NCI-H187 (cell line): ENCODE measurements around the gene SLC25A12.
"Not testable (repeated sequence)": the region's sequence is repeated elsewhere in the genome, so short reads cannot be mapped to it uniquely, and the experiment has no call there.

Experiments
- DNase-seq, 2 experiments: peaks; one replicate each; lab custom pipeline; 2025; lab: John Stamatoyannopoulos, UW

Gene SLC25A12, protein sequence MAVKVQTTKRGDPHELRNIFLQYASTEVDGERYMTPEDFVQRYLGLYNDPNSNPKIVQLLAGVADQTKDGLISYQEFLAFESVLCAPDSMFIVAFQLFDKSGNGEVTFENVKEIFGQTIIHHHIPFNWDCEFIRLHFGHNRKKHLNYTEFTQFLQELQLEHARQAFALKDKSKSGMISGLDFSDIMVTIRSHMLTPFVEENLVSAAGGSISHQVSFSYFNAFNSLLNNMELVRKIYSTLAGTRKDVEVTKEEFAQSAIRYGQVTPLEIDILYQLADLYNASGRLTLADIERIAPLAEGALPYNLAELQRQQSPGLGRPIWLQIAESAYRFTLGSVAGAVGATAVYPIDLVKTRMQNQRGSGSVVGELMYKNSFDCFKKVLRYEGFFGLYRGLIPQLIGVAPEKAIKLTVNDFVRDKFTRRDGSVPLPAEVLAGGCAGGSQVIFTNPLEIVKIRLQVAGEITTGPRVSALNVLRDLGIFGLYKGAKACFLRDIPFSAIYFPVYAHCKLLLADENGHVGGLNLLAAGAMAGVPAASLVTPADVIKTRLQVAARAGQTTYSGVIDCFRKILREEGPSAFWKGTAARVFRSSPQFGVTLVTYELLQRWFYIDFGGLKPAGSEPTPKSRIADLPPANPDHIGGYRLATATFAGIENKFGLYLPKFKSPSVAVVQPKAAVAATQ

DNA sequence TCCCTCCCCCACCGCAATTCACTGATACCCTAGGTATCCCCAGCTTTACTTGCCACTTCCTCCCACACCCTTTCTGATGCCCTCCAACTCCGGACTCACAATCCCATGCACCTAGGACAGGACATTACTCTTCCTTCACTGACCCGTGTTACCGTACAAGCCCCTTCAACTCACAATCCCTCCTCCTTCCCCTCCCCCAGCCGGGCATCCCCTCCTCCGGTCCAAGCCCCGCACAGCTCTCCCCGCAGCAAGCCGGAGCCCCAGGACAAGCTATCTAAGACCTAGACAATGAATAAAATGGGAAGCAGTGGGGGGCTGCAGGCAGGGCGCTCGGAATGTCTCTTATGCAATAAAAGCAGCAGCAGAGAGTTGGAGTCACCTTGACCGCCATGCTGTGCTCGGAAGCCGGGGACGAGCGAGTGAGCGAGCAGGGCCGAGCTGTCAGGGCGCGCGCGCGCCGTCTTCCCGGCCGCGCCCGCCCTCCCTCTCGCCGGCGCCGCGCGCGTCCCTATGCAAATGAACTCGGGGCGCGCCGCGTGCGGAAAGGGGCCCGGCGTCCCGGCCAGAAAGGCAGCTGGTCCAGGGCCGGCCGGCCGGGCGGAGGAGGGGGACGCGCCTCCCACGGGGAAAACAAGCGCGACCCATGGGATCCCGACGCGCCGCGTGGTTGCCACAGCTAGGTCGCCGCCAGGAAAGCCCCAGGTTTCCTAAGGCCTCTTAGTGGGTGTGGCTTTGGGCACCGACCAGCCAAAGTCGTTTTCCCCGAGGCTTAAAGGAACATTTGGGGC is at the start of gene SLC25A12:
TSS of gene SLC25A12 (minus strand) at position 421 of the 788 bp plus-strand sequence. CDS start at position 391, 30 bp downstream.
- DNase-seq = peak; percentile 36 to 42

DNA sequence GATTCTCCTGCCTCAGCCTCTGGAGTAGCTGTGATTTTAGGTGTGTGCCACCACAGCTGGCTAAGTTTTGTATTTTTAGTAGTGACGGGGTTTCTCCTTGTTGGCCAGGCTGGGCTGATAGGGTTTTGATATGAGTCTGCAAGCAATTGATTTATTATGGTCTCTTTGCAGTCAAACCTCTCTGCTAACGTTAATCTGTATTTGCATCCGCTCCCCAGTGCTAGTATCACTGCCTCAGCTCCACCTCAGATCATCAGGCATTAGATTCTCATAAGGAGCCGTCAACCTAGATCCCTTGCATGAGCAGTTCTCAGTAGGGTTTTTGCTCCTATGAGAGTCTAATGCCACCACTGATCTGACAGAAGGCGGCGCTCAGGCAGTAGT is 47.3 kb upstream of the SLC25A12 start:
- DNase-seq = no peak

DNA sequence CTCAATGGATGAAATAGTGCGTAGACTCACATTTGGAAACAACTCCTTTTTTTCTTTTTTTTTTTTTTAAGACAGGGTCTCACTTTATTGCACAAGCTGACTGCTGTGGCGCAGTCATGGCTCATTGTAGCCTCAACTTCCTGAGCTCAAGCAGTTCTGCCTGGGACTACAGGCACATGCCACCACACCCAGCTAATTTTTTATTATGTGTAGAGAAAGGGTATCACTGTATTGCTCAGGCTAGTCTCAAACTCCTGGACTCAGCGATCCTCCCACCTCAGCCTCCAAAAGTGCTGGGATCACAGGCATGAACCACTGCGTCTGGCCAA is 45.7 kb upstream of the SLC25A12 start:
- no peak for DNase-seq

DNA sequence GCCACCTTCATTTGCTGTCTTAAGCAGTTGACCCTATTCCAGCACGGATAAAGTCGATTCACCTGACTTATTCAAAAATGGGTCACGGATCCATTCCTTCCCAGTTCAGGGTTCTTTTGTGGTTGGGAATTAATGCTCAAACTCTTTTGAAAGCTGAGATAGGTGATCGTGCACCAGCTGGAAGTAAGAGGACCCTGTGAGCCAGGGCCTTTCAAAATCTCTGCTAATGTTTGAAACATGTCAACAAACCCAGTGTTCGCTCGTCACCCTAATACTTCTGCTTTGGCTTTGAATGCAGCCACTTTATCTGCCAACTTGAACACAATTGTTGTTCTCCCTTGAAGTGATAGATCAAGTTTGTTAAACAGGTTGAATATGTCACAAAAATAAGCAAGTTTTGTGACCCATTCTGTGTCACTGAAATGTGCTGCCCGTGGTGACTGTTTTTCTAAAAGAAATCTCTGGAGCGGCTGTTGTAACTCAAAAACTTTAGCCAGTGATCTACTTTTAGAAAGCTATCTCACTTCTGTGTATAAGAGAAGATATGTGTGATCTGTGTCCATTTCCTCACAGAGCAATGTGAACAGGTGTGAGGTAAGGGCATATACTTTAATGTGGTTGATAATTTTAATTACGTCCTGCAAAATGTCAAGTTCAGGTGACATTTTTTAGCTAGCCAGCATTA is 45.2 kb upstream of the SLC25A12 start:
- no peak for DNase-seq

DNA sequence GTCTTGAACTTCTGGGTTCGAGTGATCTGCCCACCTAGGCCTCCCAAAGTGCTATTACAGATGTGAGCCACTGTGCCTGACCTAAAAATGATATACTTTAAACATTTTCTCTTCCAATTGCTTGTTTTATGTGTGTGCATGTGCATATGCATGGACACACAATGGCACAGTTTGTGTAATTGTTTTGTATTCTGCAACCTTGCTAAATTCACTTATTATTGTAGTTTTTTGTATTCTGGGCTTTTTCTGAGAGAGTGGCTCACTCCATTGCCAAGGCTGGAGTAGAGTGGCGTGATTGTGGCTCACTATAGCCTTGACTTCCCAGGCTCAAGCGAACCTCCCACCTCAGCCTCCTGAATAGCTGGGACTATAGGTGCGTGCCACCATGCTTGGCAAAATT is 36.3 kb upstream of the SLC25A12 start:
- no peak for DNase-seq

DNA sequence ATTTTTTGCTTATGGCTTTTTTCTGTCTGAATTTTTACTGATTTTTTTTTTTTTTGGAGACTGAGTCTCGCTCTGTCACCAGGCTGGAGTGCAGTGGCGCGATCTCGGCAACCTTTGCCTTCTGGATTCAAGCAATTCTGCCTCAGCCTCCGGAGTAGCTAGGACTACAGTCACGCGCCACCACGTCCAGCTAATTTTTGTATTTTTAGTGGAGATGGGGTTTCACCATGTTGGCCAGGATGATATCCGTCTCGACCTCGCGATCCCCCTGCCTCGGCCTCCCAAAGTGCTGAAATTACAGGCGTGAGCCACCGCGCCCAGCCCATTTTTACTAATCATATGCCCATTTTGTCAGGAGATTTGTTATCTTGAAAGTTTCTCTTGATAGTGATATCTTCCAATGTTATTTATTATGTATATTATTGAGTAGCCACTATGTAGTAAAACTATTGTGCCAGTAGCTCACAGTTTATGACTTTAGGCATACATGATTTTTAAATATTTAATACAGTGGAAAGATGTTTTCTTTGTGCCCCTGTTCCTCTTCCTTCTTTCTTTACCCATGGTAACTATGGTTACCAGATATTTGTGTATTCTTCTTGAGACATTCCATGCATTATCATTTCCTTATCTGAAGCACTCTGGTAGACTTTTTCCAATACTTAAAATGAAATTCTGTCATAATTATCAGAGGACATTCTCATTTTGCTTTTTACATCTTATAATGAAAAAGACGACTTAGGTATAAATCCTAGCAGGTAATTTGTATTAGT is 30.3 kb upstream of the SLC25A12 start:
- DNase-seq = no peak

DNA sequence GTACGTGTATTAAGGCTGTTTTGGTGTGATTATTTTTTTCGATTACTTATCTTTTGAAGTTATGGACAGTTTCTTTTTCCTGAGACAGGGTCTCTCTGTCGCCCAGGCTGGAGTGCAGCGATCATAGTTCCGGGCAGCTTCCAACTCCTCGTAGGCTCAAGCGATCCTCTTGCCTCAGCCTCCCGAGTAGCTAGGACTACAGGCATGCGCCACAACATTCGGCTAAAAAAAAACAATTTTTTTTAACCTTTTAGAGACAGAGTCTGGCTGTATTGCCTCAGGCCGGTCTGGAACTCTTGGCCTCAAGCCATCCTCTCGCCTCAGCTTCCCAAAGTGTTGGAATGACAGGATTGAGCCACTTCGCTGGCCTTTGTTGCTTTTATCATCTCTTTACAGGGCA is 29.2 kb upstream of the SLC25A12 start:
- DNase-seq = no peak

DNA sequence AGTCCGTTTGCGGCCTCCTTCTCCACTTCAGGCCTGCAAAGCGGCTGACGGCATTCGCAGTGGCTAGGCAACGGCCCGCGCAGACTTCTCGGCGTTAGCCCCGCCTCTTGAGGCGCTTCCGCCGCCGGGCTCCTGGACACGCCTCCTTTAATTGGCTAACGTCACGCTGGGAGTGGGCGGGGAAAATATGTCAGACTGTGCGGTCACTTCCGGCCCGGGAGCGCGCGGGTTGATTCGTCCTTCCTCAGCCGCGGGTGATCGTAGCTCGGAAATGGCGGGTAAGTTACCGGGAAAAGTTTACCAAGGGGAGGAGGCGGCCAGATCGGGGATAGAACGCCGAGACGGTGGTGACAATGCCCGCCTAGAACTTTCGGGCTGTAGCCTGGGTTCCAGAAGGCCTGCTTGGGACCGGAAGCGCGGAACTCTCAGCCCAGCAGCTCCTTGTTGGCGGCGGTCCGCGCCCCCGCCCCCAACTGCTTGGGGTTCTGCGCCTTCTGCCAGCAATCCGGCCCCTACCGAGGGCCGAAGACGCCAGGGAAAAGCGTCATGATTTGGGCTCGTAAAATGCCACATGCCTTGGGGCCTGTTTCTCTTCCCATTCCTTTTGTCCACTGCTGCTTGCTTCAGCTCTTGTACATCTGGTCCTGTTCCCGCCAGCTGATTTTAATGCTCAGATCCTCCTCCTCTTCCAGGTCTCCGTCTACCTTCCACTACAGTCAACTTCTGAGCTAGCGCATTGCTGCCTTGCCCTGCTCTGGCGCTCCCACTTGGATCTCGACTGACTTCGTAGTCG is 28.4 kb upstream of the SLC25A12 start, which contains the start of gene HAT1:
TSS of gene HAT1 (plus strand) at position 232 of the 793 bp plus-strand sequence. CDS start at position 272, 40 bp downstream.
- peak; percentile 72 to 93 for DNase-seq

DNA sequence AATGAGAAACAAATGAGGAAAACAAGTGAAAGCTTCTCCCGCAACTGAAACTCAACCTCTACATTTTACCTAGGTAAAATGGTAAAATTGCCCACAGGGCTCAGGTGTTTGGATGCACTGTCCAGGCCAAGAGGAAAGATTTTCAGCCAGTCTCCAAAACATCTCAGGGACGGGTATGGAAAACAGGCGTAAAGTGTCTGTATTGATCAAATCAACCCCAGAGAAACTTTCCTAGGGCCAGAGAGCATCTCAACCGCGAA is 27.9 kb upstream of the SLC25A12 start:
- DNase-seq = no peak

DNA sequence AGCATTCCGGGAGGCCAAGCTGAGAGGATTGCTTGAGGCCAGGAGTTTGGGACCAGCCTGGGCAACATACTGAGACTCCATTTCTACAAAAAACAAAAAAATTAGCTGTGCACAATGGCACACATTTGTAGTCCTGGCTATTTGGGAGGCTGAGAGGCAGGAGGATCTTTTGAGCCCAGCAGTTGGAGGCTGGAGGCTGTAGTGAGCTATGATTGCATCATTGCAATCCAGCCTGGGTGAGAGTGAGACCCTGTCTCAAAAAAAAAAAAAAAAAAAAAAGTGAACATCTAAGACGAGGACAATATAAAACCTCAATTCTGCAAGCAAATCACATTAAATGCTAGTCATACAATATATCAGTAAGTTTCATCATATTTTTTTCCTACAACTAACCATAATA is 25.4 kb upstream of the SLC25A12 start:
- DNase-seq = no peak

DNA sequence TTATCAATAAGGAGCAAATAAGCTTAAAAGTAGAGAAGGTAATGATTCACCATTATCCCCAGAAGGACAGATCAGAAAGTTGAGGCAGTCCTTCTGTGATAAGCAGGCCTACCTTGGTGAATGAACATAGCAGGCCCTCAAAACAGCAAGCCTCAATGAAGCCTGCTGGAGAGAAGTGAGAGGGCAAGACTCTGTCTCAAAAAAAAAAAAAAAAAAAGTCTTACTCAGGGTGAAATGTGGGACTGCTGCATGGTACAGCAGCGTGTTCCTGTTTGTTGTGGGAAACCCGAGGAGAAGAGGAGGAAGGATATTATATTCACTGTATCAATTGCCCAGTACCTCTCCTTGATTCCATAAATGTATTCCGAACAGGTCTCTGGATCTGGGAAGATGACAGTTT is 19.5 kb upstream of the SLC25A12 start:
- no peak for DNase-seq

DNA sequence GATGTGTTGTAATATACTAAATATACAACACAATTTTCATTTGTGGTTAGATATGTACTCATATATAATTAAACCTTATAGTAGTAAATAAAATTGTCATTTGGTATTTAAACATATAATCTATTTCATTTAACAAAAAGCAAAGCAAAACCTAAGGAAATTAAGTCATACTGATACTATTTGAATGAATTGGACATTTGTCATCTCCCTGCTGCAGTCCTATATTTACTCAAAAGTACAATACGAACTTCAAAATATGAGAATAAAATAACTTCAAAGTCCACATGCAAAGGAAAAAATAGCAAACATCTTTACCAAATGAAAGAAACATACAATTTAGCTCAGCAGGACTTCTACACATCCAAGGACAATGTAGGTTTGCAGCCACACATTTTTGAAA is 16.4 kb upstream of the SLC25A12 start:
- no peak for DNase-seq

DNA sequence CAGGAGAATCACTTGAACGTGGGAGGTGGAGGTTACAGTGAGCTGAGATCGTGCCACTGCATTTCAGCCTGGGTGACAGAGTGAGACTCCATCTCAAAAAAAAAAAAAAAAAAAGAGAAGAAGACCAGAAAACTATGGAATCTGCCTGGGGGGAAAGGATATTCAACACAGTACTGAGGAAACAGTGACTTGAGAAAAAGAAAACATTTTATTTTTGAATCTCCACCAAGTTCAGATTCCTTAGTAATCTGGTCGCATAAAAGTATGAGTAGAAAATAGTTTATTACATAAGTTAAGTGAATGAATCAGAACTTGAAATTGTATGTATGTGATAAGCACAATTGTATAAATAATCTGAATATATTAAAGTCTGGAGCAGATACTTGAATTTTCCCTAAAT is 15.2 kb upstream of the SLC25A12 start:
- no peak for DNase-seq

DNA sequence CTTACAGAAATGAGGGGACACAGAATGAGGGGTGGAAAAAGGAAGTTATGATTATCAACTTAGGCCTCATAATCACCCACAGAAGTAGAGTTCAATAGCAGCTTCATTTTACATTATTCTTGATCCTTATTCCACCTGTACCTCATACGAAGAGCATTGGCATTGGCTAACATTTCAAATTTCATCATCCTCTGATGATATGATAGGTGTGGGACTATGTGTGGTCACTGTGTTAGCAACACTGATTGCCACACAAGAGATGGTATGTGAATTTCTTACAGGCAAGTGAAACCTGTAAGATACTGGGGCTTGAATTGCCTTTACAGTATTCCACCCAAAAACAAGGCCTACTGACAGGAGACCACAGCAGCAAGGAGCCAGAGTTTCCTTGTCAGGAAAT is 14.2 kb upstream of the SLC25A12 start:
- no peak for DNase-seq

DNA sequence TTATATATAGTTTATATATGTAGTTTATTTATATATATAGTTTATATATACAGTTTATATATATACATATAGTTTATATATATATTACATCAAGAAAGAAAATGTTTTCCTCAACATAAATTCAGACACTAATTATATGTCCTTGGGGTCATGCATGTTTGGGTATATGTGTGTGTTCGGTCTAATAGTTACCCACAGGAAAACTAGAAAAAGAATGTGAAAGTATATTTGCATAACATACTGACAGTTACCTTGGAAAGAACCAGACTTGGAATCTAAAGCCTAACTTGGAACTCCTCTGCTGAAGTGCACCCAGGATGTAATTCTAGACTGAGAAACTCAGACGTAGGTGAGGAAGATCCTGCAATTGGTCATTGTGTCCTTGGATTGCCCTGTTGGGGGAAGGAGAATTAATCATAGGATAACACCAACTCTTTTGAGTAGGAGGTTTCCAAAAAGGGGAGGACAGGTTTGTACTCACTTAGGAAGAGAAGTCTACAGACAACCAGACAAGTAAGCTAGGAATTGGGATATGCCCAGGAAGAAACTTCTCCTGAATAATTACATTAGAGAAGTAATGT is 8.9 kb upstream of the SLC25A12 start:
- DNase-seq = no peak

DNA sequence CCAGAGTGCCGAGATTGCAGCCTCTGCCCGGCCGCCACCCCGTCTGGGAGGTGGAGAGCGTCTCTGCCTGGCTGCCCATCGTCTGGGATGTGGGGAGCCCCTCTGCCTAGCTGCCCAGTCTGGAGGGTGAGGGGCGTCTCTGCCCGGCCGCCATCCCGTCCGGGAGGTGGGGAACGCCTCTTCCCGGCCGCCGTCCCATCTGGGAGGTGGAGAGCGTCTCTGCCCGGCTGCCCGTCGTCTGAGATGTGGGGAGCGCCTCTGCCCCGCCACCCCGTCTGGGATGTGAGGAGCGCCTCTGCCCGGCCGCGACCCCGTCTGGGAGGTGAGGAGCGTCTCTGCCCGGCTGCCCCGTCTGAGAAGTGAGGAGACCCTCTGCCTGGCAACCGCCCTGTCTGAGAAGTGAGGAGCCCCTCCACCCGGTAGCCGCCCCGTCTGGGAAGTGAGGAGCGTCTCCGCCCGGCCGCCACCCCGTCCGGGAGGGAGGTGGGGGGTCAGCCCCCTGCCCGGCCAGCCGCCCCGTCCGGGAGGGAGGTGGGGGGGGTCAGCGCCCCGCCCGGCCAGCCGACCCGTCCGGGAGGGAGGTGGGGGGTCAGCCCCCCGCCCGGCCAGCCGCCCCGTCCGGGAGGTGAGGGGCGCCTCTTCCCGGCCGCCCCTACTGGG is 5.7 kb upstream of the SLC25A12 start:
- not testable (repeated sequence) for DNase-seq

DNA sequence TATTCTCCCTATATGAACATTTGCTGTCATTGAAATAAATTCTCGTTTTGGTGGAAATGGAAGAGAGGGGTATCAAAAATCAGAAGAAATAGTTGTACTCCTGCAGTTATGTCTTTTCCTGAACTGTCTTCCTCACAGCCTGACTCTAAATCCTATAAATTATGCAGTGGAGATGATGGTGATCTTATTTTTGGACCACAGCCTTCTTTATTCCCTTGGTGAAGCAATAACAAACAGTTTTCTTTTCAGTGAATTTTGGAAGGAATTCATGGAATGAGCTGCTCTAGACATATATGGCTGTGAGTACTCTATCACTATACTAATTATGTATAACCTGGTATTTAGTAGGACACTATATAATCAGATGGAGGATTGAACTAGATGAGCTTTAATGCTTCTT is 1.7 kb upstream of the SLC25A12 start:
- no peak for DNase-seq

DNA sequence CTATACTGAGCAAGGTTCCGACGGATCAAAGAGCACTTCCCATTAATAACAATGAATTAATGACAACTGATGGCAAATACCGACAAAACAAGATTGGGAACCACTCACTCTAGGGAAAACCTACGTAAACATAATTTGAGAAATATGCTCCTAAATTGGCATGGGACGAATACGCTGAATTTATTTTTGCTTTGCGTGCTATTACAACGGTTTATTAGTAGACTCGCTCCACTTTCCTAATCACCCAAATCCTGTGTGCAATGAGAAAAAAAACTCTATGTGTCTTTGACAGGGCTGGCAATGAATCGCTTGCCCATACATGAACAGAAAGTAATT is 536 bp upstream of the SLC25A12 start:
- DNase-seq = no peak

DNA sequence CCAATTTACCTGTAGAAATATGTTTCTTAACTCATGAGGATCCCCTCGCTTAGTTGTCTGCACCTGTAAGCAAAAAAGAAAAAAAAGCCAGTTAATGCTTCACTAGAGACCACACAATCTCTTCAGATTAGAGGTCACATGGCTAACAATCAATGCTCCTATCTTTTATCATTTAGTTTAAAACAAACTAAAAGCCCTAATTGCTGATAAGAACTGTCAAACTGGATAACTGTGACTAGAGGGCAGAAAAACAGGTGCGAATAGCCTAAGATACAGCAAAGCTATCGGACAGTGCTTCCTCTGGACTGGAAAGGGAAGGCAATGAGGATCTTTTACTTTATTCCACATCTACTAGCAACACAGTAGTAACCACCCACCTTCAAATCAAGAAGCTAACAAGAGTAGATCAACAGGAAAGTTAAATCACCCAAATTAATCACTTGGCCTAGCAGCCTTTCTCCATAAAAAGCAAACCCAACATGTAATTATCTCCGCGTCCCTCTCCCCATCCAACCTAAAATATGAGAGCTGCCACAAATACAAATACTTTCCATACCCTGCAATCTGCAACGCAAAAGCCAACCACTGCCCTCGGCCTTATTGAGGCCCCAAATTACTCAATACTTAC is 734 bp downstream of the SLC25A12 start:
- DNase-seq = no peak

DNA sequence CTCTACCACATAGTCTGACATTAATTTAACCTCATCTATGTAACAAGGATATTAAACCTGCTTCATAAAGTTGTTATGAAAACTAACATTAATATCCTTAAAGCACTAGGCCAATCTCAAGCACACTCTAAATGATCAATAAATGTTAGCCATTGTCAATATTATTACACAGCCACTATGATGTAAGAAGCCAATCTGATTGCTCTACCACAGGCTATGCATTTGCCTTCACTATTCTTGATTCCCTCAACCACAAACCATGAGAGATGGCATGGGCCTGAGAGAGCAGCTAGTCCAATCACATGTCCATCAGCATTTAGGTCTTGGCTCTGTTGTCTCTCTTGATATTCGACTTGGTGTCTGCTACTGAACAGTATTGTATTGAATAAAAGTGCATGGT is 4.2 kb downstream of the SLC25A12 start:
- no peak for DNase-seq
